ENCODE data around the gene FRY. TPM values are rescaled to one million over a fixed set of nuclear protein-coding genes. Genes with fewer than 3 reads are reported as not detected.
A peak's percentile ranks its signal among the peaks of the same experiment; 100 is the strongest.

Gene FRY
- total and polyA plus RNA-seq, 10 donors: 0.80 to 30.0 (median 23.5) TPM

DNA sequence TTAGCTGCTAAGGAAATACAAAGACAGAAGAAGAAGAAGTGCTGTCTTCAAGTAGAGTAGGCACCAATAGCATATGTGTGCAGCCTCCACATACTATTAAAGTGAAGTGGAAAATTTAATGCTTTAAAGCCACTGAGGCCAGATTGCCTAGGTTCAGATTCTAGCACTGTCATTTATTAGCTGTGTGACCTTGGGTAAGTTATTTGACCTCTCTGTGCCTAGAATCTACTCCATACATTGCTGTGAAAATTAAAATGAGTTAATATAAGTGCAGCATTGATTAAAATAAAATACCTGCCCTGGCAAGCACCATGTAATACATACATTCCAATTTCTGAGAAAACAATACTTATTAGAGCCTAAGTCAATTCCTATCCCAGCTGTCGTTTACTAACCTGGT lies 110.5 kb downstream of the FRY start:
- intact Hi-C loops (cut with DNase I; ENCODE audit: low total_unique reads): no loop called here
- TF ChIP-seq CTCF (IDR thresholded peaks at IDR 0.05 in 8 of 11, conservative IDR thresholded peaks at IDR 0.05 in 3 of 11) (no peak), POLR2A (IDR thresholded peaks at IDR 0.05) (no peak), POLR2AphosphoS5 (IDR thresholded peaks at IDR 0.05) (no peak)
- Histone ChIP-seq H3K36me3 (peaks cover 0 to 4% (median 0%) of the 10 kb centered on the region in 6 donors), H3K27me3 (replicated peaks in 1 of 7) (no peaks in the 10 kb centered on the region), H3K27ac (no peak overlapping the region), H3K4me3 (no peak overlapping the region), H3K9me3 (no peaks in the 10 kb centered on the region), H3K4me1 (no peaks in the 10 kb centered on the region)
- 95 to 100% (median 98%) methylated on average over 1 of the region's 1 CpG for WGBS, 5 donors
- no peak for DNase-seq

GRCh38 chr13:32142956-32143375 lies 111.4 kb downstream of the FRY start:
- no peaks in the 10 kb centered on the region for H3K4me1 ChIP-seq
- H3K27ac ChIP-seq: no peak overlapping the region
- no peak for DNase-seq
- H3K9me3 ChIP-seq: no peaks in the 10 kb centered on the region
- no peak overlapping the region for H3K4me3 ChIP-seq
- peaks cover 0 to 11% (median 0%) of the 10 kb centered on the region in 6 donors for H3K36me3 ChIP-seq
- TF ChIP-seq POLR2A (IDR thresholded peaks at IDR 0.05): no peak
- TF ChIP-seq POLR2AphosphoS5 (IDR thresholded peaks at IDR 0.05): peak in 1 of 3 donors; percentile 50
- no peaks in the 10 kb centered on the region for H3K27me3 ChIP-seq (replicated peaks in 1 of 7)
- intact Hi-C loops (cut with DNase I; ENCODE audit: low total_unique reads): no loop called here

GRCh38 chr13:32147193-32147592 lies 115.6 kb downstream of the FRY start:
- intact Hi-C loops (cut with DNase I; ENCODE audit: low total_unique reads): no loop called here
- no peaks in the 10 kb centered on the region for H3K4me1 ChIP-seq
- no peak overlapping the region for H3K4me3 ChIP-seq
- H3K9me3 ChIP-seq: no peaks in the 10 kb centered on the region
- H3K27ac ChIP-seq: peak overlapping the region in 1 of 8 donors; percentile 5
- peaks cover 0 to 41% (median 0%) of the 10 kb centered on the region in 6 donors for H3K36me3 ChIP-seq
- TF ChIP-seq CTCF (IDR thresholded peaks at IDR 0.05 in 8 of 11, conservative IDR thresholded peaks at IDR 0.05 in 3 of 11) (no peak), POLR2AphosphoS5 (IDR thresholded peaks at IDR 0.05) (no peak)
- WGBS, 5 donors: 72 to 97% (median 84%) methylated on average over 2 of the region's 2 CpGs
- no peak for DNase-seq
- no peaks in the 10 kb centered on the region for H3K27me3 ChIP-seq (replicated peaks in 1 of 7)

DNA sequence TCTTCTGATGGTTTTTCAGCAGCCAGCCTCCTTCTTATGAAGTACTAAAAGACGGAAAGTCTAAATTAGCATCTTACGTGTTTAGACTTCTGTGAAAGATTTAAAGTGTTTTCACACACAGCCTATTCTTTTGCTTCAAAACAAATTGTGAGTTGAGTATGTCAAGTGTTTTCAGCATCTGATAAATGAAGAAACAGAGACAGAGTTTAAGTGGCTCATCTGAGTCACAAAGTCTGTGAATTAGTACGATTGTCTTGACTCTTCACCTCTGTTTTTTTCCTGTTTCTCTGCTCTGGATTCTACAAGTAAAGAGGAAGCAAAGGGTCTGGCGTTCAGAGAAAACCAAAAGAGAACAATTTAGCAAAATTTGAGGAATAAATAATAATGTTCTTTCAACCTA lies 116.4 kb downstream of the FRY start:
- intact Hi-C loops (cut with DNase I; ENCODE audit: low total_unique reads): no loop called here
- TF ChIP-seq POLR2AphosphoS5 (IDR thresholded peaks at IDR 0.05): no peak
- TF ChIP-seq CTCF (IDR thresholded peaks at IDR 0.05 in 8 of 11, conservative IDR thresholded peaks at IDR 0.05 in 3 of 11): no peak
- TF ChIP-seq POLR2A (IDR thresholded peaks at IDR 0.05): no peak
- WGBS, 5 donors: 52 to 60% (median 54%) methylated on average over 4 of the region's 4 CpGs
- Histone ChIP-seq H3K27me3 (replicated peaks in 1 of 7) (no peaks in the 10 kb centered on the region), H3K4me1 (no peaks in the 10 kb centered on the region), H3K27ac (peak overlapping the region in 3 of 8 donors; percentile 5 to 23 (median 15)), H3K9me3 (no peaks in the 10 kb centered on the region), H3K36me3 (peaks cover 0 to 45% (median 0%) of the 10 kb centered on the region in 6 donors), H3K4me3 (no peak overlapping the region)
- DNase-seq: no peak

DNA sequence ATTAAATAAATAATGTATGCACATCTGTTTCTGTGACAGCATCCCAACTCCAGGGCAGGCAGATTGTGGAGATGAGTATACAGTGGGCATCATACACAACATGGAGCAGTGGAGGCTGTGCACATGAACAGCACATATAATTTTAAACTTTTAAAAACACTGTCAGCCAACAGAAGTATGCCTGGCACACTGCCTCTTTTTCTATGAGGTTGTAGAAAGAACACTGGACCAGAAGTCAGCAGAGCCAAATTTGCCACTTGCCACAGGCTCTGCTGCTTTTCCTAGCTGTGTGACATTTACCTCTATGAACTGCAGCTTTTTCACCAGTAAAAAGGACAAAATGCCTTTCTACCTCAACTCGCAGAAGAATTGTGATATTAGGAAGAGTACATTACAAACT lies 118.7 kb downstream of the FRY start:
- TF ChIP-seq POLR2A (IDR thresholded peaks at IDR 0.05) (no peak), CTCF (IDR thresholded peaks at IDR 0.05 in 8 of 11, conservative IDR thresholded peaks at IDR 0.05 in 3 of 11) (no peak), POLR2AphosphoS5 (IDR thresholded peaks at IDR 0.05) (no peak)
- intact Hi-C loops (cut with DNase I; ENCODE audit: low total_unique reads): no loop called here
- H3K36me3 ChIP-seq: peaks cover 0 to 45% (median 0%) of the 10 kb centered on the region in 6 donors
- no peaks in the 10 kb centered on the region for H3K4me1 ChIP-seq
- 46 to 74% (median 66%) methylated on average over 1 of the region's 1 CpG for WGBS, 5 donors
- H3K27me3 ChIP-seq (replicated peaks in 1 of 7): no peaks in the 10 kb centered on the region
- no peak for DNase-seq
- no peaks in the 10 kb centered on the region for H3K9me3 ChIP-seq
- H3K4me3 ChIP-seq: no peak overlapping the region
- H3K27ac ChIP-seq: peak overlapping the region in 4 of 8 donors; percentile 38 to 68 (median 57)
